ENCODE data around the gene KCNMB1.

The KCNMB1 gene

GRCh38 chr5:170405817-170406216 is 16.6 kb upstream of the KCNMB1 start:
- Histone ChIP-seq H3K27me3 (ENCODE audit: control insufficient read depth in 3 of 3, insufficient read depth in 3 of 3, low read depth in 1 of 3, low read length in 3 of 3) (no peaks in the 10 kb centered on the region), H3K36me3 (replicated peaks in 1 of 2; ENCODE audit: control insufficient read depth in 2 of 2, insufficient read depth in 2 of 2, low read length in 2 of 2) (no peaks in the 10 kb centered on the region), H3K79me1 (ENCODE audit: low read depth, low read length) (no peaks in the 10 kb centered on the region), H2BK120ac (ENCODE audit: low read depth, low read length) (no peak overlapping the region), H2BK15ac (ENCODE audit: low read length) (no peak overlapping the region), H3K4me3 (ENCODE audit: low read length in 2 of 2) (no peak overlapping the region), H2BK5ac (ENCODE audit: low read length) (no peak overlapping the region), H3K14ac (ENCODE audit: low read length) (no peak overlapping the region), H3K18ac (ENCODE audit: low read length) (no peak overlapping the region), H3K9ac (ENCODE audit: low read depth, low read length, poor library complexity) (no peak overlapping the region), H2AFZ (ENCODE audit: low read length) (no peak overlapping the region), H3K23ac (ENCODE audit: low read depth, low read length, poor library complexity) (no peak overlapping the region), H3K27ac (replicated peaks; ENCODE audit: low read length) (no peak overlapping the region), H3K9me3 (replicated peaks in 1 of 2; ENCODE audit: control insufficient read depth in 2 of 2, insufficient read depth in 1 of 2, low read depth in 1 of 2, low read length in 2 of 2) (peaks cover 0 to 2% of the 10 kb centered on the region in 2 donors), H3K4me2 (ENCODE audit: insufficient read depth, low read length, poor library complexity, severe bottlenecking) (no peak overlapping the region), H2AK5ac (ENCODE audit: low read depth, low read length) (no peak overlapping the region), H4K8ac (ENCODE audit: low read depth, low read length) (no peak overlapping the region), H3K4ac (ENCODE audit: low read length) (no peak overlapping the region), H4K91ac (ENCODE audit: low read depth, low read length, poor library complexity) (no peak overlapping the region), H2BK12ac (ENCODE audit: low read length) (no peak overlapping the region), H3K4me1 (ENCODE audit: control insufficient read depth in 2 of 2, insufficient read depth in 1 of 2, low read depth in 1 of 2, low read length in 2 of 2) (peaks cover 0 to 15% of the 10 kb centered on the region in 2 donors)
- DNase-seq (ENCODE audit: low spot score) = no peak
- no CpG with 5 or more reads among the region's 2 CpGs for WGBS, 2 donors (ENCODE audit: extremely low coverage in 2 of 2, insufficient read length in 2 of 2, insufficient replicate concordance in 1 of 2)

GRCh38 chr5:170404398-170404797 is 15.2 kb upstream of the KCNMB1 start:
- Histone ChIP-seq H2AFZ (ENCODE audit: low read length) (no peak overlapping the region), H3K27ac (replicated peaks; ENCODE audit: low read length) (no peak overlapping the region), H3K4me2 (ENCODE audit: insufficient read depth, low read length, poor library complexity, severe bottlenecking) (no peak overlapping the region), H2BK5ac (ENCODE audit: low read length) (no peak overlapping the region), H3K79me1 (ENCODE audit: low read depth, low read length) (no peaks in the 10 kb centered on the region), H2BK120ac (ENCODE audit: low read depth, low read length) (no peak overlapping the region), H2BK15ac (ENCODE audit: low read length) (no peak overlapping the region), H4K8ac (ENCODE audit: low read depth, low read length) (no peak overlapping the region), H3K27me3 (ENCODE audit: control insufficient read depth in 3 of 3, insufficient read depth in 3 of 3, low read depth in 1 of 3, low read length in 3 of 3) (no peaks in the 10 kb centered on the region), H2AK5ac (ENCODE audit: low read depth, low read length) (no peak overlapping the region), H3K23ac (ENCODE audit: low read depth, low read length, poor library complexity) (no peak overlapping the region), H3K18ac (ENCODE audit: low read length) (no peak overlapping the region), H3K4me3 (ENCODE audit: low read length in 2 of 2) (no peak overlapping the region), H3K14ac (ENCODE audit: low read length) (no peak overlapping the region), H3K9me3 (replicated peaks in 1 of 2; ENCODE audit: control insufficient read depth in 2 of 2, insufficient read depth in 1 of 2, low read depth in 1 of 2, low read length in 2 of 2) (peaks cover 0 to 2% of the 10 kb centered on the region in 2 donors), H3K36me3 (replicated peaks in 1 of 2; ENCODE audit: control insufficient read depth in 2 of 2, insufficient read depth in 2 of 2, low read length in 2 of 2) (no peaks in the 10 kb centered on the region), H2BK12ac (ENCODE audit: low read length) (no peak overlapping the region), H4K91ac (ENCODE audit: low read depth, low read length, poor library complexity) (no peak overlapping the region), H3K4me1 (ENCODE audit: control insufficient read depth in 2 of 2, insufficient read depth in 1 of 2, low read depth in 1 of 2, low read length in 2 of 2) (peaks cover 0 to 15% of the 10 kb centered on the region in 2 donors), H3K4ac (ENCODE audit: low read length) (no peak overlapping the region), H3K9ac (ENCODE audit: low read depth, low read length, poor library complexity) (no peak overlapping the region)
- WGBS, 2 donors (ENCODE audit: extremely low coverage in 2 of 2, insufficient read length in 2 of 2, insufficient replicate concordance in 1 of 2) = no CpG with 5 or more reads among the region's 2 CpGs
- DNase-seq (ENCODE audit: low spot score) = no peak

DNA sequence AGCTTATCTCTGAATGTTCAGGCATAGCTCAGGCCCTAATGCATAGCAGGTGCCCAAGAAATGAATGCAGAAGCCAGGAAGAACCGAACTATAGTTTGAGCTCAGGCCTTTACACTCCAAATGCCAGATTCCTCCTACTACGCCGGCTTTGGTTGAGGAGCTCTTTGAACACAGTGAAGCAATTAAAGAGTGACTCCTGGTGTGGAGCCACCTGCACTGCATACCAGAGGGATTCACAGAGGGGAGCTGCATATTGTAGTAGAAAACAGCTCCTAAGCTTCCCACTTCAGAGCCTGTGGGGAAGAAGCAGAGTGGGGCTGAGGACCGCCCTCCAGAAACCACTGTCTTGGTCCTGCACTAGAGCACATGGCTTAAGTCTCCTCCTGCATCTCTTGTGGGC is 14.5 kb upstream of the KCNMB1 start:
- no peak for DNase-seq (ENCODE audit: low spot score)
- H3K27me3 ChIP-seq (ENCODE audit: control insufficient read depth in 3 of 3, insufficient read depth in 3 of 3, low read depth in 1 of 3, low read length in 3 of 3) = no peaks in the 10 kb centered on the region
- H2BK5ac ChIP-seq (ENCODE audit: low read length) = no peak overlapping the region
- peaks cover 0 to 10% of the 10 kb centered on the region in 2 donors for H3K4me1 ChIP-seq (ENCODE audit: control insufficient read depth in 2 of 2, insufficient read depth in 1 of 2, low read depth in 1 of 2, low read length in 2 of 2)
- H2BK120ac ChIP-seq (ENCODE audit: low read depth, low read length) = no peak overlapping the region
- H2BK15ac ChIP-seq (ENCODE audit: low read length) = no peak overlapping the region
- H3K4me3 ChIP-seq (ENCODE audit: low read length in 2 of 2) = no peak overlapping the region
- no peak overlapping the region for H3K4ac ChIP-seq (ENCODE audit: low read length)
- H3K27ac ChIP-seq (replicated peaks; ENCODE audit: low read length) = no peak overlapping the region
- H4K8ac ChIP-seq (ENCODE audit: low read depth, low read length) = no peak overlapping the region
- no peaks in the 10 kb centered on the region for H3K79me1 ChIP-seq (ENCODE audit: low read depth, low read length)
- peaks cover 0 to 2% of the 10 kb centered on the region in 2 donors for H3K9me3 ChIP-seq (replicated peaks in 1 of 2; ENCODE audit: control insufficient read depth in 2 of 2, insufficient read depth in 1 of 2, low read depth in 1 of 2, low read length in 2 of 2)
- H3K14ac ChIP-seq (ENCODE audit: low read length) = no peak overlapping the region
- no CpG with 5 or more reads among the region's 4 CpGs for WGBS, 2 donors (ENCODE audit: extremely low coverage in 2 of 2, insufficient read length in 2 of 2, insufficient replicate concordance in 1 of 2)
- no peak overlapping the region for H2AK5ac ChIP-seq (ENCODE audit: low read depth, low read length)
- H3K23ac ChIP-seq (ENCODE audit: low read depth, low read length, poor library complexity) = no peak overlapping the region
- no peak overlapping the region for H3K9ac ChIP-seq (ENCODE audit: low read depth, low read length, poor library complexity)
- H2AFZ ChIP-seq (ENCODE audit: low read length) = no peak overlapping the region
- H4K91ac ChIP-seq (ENCODE audit: low read depth, low read length, poor library complexity) = no peak overlapping the region
- no peak overlapping the region for H2BK12ac ChIP-seq (ENCODE audit: low read length)
- H3K36me3 ChIP-seq (replicated peaks in 1 of 2; ENCODE audit: control insufficient read depth in 2 of 2, insufficient read depth in 2 of 2, low read length in 2 of 2) = no peaks in the 10 kb centered on the region
- no peak overlapping the region for H3K4me2 ChIP-seq (ENCODE audit: insufficient read depth, low read length, poor library complexity, severe bottlenecking)
- H3K18ac ChIP-seq (ENCODE audit: low read length) = no peak overlapping the region

GRCh38 chr5:170402508-170402907 is 13.3 kb upstream of the KCNMB1 start:
- Histone ChIP-seq H3K14ac (ENCODE audit: low read length) (no peak overlapping the region), H2AK5ac (ENCODE audit: low read depth, low read length) (no peak overlapping the region), H2BK5ac (ENCODE audit: low read length) (no peak overlapping the region), H2AFZ (ENCODE audit: low read length) (no peak overlapping the region), H3K9me3 (replicated peaks in 1 of 2; ENCODE audit: control insufficient read depth in 2 of 2, insufficient read depth in 1 of 2, low read depth in 1 of 2, low read length in 2 of 2) (peaks cover 0 to 2% of the 10 kb centered on the region in 2 donors), H3K27ac (replicated peaks; ENCODE audit: low read length) (no peak overlapping the region), H3K4me2 (ENCODE audit: insufficient read depth, low read length, poor library complexity, severe bottlenecking) (no peak overlapping the region), H3K18ac (ENCODE audit: low read length) (no peak overlapping the region), H3K9ac (ENCODE audit: low read depth, low read length, poor library complexity) (no peak overlapping the region), H3K27me3 (ENCODE audit: control insufficient read depth in 3 of 3, insufficient read depth in 3 of 3, low read depth in 1 of 3, low read length in 3 of 3) (no peaks in the 10 kb centered on the region), H3K4ac (ENCODE audit: low read length) (no peak overlapping the region), H2BK15ac (ENCODE audit: low read length) (no peak overlapping the region), H2BK120ac (ENCODE audit: low read depth, low read length) (no peak overlapping the region), H4K8ac (ENCODE audit: low read depth, low read length) (no peak overlapping the region), H3K23ac (ENCODE audit: low read depth, low read length, poor library complexity) (no peak overlapping the region), H4K91ac (ENCODE audit: low read depth, low read length, poor library complexity) (no peak overlapping the region), H3K4me3 (ENCODE audit: low read length in 2 of 2) (no peak overlapping the region), H3K36me3 (replicated peaks in 1 of 2; ENCODE audit: control insufficient read depth in 2 of 2, insufficient read depth in 2 of 2, low read length in 2 of 2) (no peaks in the 10 kb centered on the region), H3K4me1 (ENCODE audit: control insufficient read depth in 2 of 2, insufficient read depth in 1 of 2, low read depth in 1 of 2, low read length in 2 of 2) (peaks cover 0 to 5% of the 10 kb centered on the region in 2 donors), H3K79me1 (ENCODE audit: low read depth, low read length) (no peaks in the 10 kb centered on the region), H2BK12ac (ENCODE audit: low read length) (no peak overlapping the region)
- WGBS, 2 donors (ENCODE audit: extremely low coverage in 2 of 2, insufficient read length in 2 of 2, insufficient replicate concordance in 1 of 2) = no CpG with 5 or more reads among the region's 2 CpGs
- no peak for DNase-seq (ENCODE audit: low spot score)
